Activated T-helper 2 cell treated with anti-CD3 and anti-CD28 coated beads, Interferon-gamma antibody, Interleukin-2, Interleukin-4, amounts not matched to agents 10 μg/mL and 5 μg/mL and 100 μg/mL, durations not matched to agents 14 hours and 24 hours and 36 hours (primary cell): ENCODE measurements around the gene FSHB. TPM values are rescaled to one million over a fixed set of nuclear protein-coding genes. Genes with fewer than 3 reads are reported as not detected.

Experiments used
- DNase-seq: peaks from one replicate; pipeline ENCODE4 v3.0.0; 2021; ENCODE audit warnings: low spot score
- H3K27ac Mint-ChIP-seq: one replicate; pipeline ENCODE4 v1.8.0; 2021; ENCODE audit warnings: mixed read lengths
- H3K27me3 Mint-ChIP-seq: one replicate; pipeline ENCODE4 v1.8.0; 2021; ENCODE audit warnings: low read depth, mixed read lengths
- H3K36me3 Mint-ChIP-seq: one replicate; pipeline ENCODE4 v1.8.0; 2021; ENCODE audit warnings: low read depth, mixed read lengths
- H3K4me1 Mint-ChIP-seq: one replicate; pipeline ENCODE4 v1.8.0; 2021; ENCODE audit warnings: low read depth, mixed read lengths
- H3K4me3 Mint-ChIP-seq: one replicate; pipeline ENCODE4 v1.8.0; 2021; ENCODE audit warnings: low read depth, mild to moderate bottlenecking, moderate library complexity, mixed read lengths
- H3K9me3 Mint-ChIP-seq: one replicate; pipeline ENCODE4 v1.8.0; 2021; ENCODE audit warnings: mixed read lengths
- intact Hi-C: fragments of 100-400 bp; cut with micrococcal nuclease; formaldehyde crosslinking; loops from one replicate; pipeline ENCODE4 v1.15.1; 2023
- total RNA-seq: library from RNA; stranded (reverse); gene quantifications from 2 replicates; pipeline ENCODE4 v1.2.3, GENCODE V29; 2022

The FSHB gene
- total RNA-seq, 1 donor from 2014 or later: not detected

- intact Hi-C loops: no loop called here
- Mint-ChIP-seq H3K27ac (no peak overlapping the region), H3K36me3 (no peaks in the 10 kb centered on the region), H3K27me3 (peaks cover 7% of the 10 kb centered on the region), H3K9me3 (no peaks in the 10 kb centered on the region), H3K4me1 (peaks cover 13% of the 10 kb centered on the region), H3K4me3 (no peak overlapping the region)
- DNase-seq: no peak
These were observed 50.9 kb downstream of the FSHB start for GRCh38 chr11:30281476-30282288.

GRCh38 chr11:30282289-30282631 lies 51.4 kb downstream of the FSHB start:
- intact Hi-C loops: no loop called here
- H3K27me3 Mint-ChIP-seq: peaks cover 7% of the 10 kb centered on the region
- no peak overlapping the region for H3K27ac Mint-ChIP-seq
- peaks cover 13% of the 10 kb centered on the region for H3K4me1 Mint-ChIP-seq
- H3K36me3 Mint-ChIP-seq: no peaks in the 10 kb centered on the region
- no peak for DNase-seq
- no peak overlapping the region for H3K4me3 Mint-ChIP-seq
- H3K9me3 Mint-ChIP-seq: no peaks in the 10 kb centered on the region

Other genes starting within 250 kb of the FSHB start
- gene KCNA4, start 214.0 kb upstream of the FSHB start, total RNA-seq: not detected in 2 replicates
- 35.8 TPM in 2 replicates for gene ARL14EP, start 92.1 kb downstream of the FSHB start, total RNA-seq